ENCODE measurements around the gene RAB25. TPM values are rescaled to one million over a fixed set of nuclear protein-coding genes. Genes with fewer than 3 reads are reported as not detected.
"Not testable (repeated sequence)": the region's sequence is repeated elsewhere in the genome, so short reads cannot be mapped to it uniquely, and the experiment has no call there.

The RAB25 gene
- total RNA-seq, 1 experiment from 2014 or later = not detected

DNA sequence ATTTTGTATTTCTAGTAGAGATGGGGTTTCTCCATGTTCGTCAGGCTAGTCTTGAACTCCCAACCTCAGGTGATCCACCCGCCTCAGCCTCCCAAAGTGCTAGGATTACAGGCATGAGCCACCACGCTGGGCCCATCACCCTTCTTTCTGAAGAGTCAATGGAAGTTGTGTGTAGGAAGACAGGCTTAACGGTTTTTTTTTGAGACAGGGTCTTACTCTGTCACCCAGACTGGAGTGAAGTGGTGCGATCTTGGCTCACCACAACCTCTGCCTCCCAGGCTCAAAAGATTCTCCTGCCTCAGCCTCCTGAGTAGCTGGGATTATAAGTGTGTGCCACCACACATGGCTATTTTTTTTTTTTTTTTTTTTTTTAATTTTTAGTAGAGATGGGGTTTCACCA, 55.8 kb downstream of the RAB25 start:
- not testable (repeated sequence) for H3K27me3 ChIP-seq (ENCODE audit: low read length); H3K36me3 ChIP-seq (ENCODE audit: insufficient read depth, low read length); H4K20me1 ChIP-seq (ENCODE audit: insufficient read depth, low read depth, low read length); H3K4me1 ChIP-seq (ENCODE audit: low read length); H3K9me3 ChIP-seq (ENCODE audit: low read length); H3K9me2 ChIP-seq (replicated peaks; ENCODE audit: insufficient read depth, low read length); H3K79me2 ChIP-seq (ENCODE audit: low read length); H2AFZ ChIP-seq (ENCODE audit: low read length); H3K4me3 ChIP-seq (ENCODE audit: low read length); DNase-seq; H3K4me2 ChIP-seq (ENCODE audit: low read depth, low read length, poor library complexity, severe bottlenecking); H3K27ac ChIP-seq (ENCODE audit: low read length); H3K9ac ChIP-seq (ENCODE audit: low read length)

DNA sequence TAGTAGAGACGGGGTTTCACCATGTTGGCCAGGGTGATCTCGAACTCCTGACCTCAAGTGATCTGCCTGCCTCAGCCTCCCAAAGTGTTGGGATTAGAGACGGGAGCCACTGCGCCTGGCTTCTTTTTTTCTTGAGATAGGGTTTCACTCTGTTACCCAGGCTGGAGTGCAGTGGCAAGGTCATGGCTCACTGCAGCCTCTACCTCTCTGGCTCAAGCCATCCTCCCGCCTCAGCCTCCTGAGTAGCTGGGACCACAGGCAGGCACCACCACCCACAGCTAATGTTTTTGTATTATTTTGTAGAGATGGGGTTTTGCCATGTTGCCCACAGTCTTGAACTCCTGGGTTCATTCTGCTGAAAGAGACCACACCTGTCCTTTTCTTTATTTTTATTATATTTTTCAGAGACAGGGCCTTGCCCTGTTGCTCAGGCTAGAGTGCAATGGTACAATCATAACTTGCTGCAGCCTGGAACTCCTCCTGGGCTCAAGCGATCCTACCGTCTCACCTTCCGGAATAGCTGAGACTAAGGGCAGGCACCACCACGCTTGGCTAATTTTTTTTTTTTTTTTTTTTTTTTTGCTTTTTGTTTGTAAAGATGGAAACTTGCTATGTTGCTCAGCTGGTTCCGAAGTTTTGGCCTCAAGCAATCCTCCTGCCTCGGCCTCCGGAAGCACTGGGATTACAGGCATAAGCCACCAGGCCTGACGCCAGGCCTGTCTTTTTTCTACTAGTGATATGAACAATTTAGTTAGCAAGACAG, 56.6 kb downstream of the RAB25 start:
- Histone ChIP-seq H3K9me2 (replicated peaks; ENCODE audit: insufficient read depth, low read length) (no peaks in the 10 kb centered on the region), H3K4me3 (ENCODE audit: low read length) (no peak overlapping the region), H3K27me3 (ENCODE audit: low read length) (no peaks in the 10 kb centered on the region), H2AFZ (ENCODE audit: low read length) (no peak overlapping the region), H3K9me3 (ENCODE audit: low read length) (no peaks in the 10 kb centered on the region), H3K79me2 (ENCODE audit: low read length) (no peaks in the 10 kb centered on the region), H3K4me1 (ENCODE audit: low read length) (0 out of 2 replicates have a peak, but pooled peaks cover 2% of the 10 kb centered on the region), H4K20me1 (ENCODE audit: insufficient read depth, low read depth, low read length) (no peaks in the 10 kb centered on the region), H3K4me2 (ENCODE audit: low read depth, low read length, poor library complexity, severe bottlenecking) (no peak overlapping the region), H3K9ac (ENCODE audit: low read length) (no peak overlapping the region), H3K27ac (ENCODE audit: low read length) (no peak overlapping the region), H3K36me3 (ENCODE audit: insufficient read depth, low read length) (no peaks in the 10 kb centered on the region)
- no peak for DNase-seq

DNA sequence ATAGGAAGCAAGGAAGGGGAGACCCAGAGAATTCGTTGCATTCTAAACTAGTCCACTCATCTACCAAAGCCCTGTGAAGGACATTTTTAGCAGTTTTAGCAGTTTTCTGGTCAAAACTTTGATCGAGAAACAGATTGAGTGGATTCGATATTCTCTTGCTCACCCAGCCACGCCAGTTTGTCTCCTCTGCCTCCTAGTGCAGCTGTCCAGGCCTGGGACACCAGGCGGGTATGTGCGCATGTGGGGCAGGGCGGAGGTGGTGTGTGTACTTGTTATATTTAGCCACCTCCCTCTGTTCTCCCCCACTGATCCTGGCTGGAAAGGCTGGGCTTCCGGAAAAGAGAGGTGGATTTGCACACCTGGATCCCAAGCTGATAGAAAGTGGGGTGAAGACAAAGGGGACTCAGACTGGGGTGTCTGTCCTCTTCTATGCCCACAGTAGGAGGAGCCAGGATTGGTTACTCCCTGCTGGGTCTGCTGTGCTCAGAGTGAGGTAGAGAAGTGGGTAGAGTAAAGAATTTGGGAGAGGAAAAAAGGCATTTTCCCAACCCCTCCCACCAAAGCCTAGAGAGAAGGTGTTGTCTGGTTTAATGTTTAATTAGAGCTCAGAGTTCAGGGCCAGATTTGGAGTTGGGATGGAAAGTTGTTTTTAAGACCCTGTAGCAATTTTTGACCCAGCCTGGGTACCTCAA, 57.4 kb downstream of the RAB25 start:
- no peaks in the 10 kb centered on the region for H3K36me3 ChIP-seq (ENCODE audit: insufficient read depth, low read length)
- H3K9me3 ChIP-seq (ENCODE audit: low read length) = no peaks in the 10 kb centered on the region
- no peak overlapping the region for H3K4me3 ChIP-seq (ENCODE audit: low read length)
- no peak overlapping the region for H3K4me2 ChIP-seq (ENCODE audit: low read depth, low read length, poor library complexity, severe bottlenecking)
- H3K9ac ChIP-seq (ENCODE audit: low read length) = no peak overlapping the region
- H3K4me1 ChIP-seq (ENCODE audit: low read length) = peaks cover 3% of the 10 kb centered on the region; the same call in 1 of the 2 replicates
- no peak for DNase-seq
- H3K27me3 ChIP-seq (ENCODE audit: low read length) = no peaks in the 10 kb centered on the region
- no peaks in the 10 kb centered on the region for H4K20me1 ChIP-seq (ENCODE audit: insufficient read depth, low read depth, low read length)
- no peaks in the 10 kb centered on the region for H3K9me2 ChIP-seq (replicated peaks; ENCODE audit: insufficient read depth, low read length)
- H3K79me2 ChIP-seq (ENCODE audit: low read length) = no peaks in the 10 kb centered on the region
- H3K27ac ChIP-seq (ENCODE audit: low read length) = no peak overlapping the region
- H2AFZ ChIP-seq (ENCODE audit: low read length) = no peak overlapping the region

DNA sequence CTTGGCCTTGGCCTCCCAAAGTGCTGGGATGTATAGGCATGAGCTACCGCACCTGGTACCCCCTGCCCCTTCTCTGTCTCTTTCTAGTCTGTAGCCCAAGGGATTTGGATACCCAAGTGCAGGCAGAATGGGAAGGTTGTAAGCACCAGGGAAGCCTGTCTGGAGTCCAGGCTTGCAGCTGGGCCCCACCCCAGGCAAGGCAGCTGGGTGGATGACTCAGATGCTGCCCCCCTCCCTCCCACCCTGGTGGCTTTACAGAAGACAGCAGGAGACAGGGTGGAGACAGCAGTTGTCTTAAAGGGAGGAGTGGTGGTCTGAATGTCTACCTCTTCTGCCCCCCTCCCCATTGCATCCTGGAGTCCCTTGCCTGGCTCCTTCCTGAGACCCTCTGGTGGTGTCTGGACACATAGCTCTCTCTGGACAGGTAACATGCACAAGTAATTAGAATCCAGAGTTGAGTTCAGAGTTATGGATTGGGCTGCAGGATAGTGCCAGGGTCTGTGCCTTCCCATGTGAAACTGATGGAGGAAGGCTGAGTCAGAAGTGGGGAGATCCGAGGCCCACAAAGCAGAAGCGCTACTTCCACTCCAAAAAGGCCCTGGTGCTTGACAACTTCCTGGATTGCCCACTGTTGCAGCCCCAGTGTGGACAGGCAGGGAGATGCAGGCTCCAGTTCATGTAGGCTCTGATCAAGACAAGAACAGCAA, 58.7 kb downstream of the RAB25 start:
- Histone ChIP-seq H3K4me2 (ENCODE audit: low read depth, low read length, poor library complexity, severe bottlenecking) (no peak overlapping the region), H3K9ac (ENCODE audit: low read length) (no peak overlapping the region), H3K79me2 (ENCODE audit: low read length) (no peaks in the 10 kb centered on the region)

More for the DNA sequence above, 58.7 kb downstream of the RAB25 start:
- Histone ChIP-seq H3K27me3 (ENCODE audit: low read length) (no peaks in the 10 kb centered on the region), H3K4me3 (ENCODE audit: low read length) (no peak overlapping the region), H2AFZ (ENCODE audit: low read length) (no peak overlapping the region), H3K4me1 (ENCODE audit: low read length) (peaks cover 6% of the 10 kb centered on the region), H3K9me2 (replicated peaks; ENCODE audit: insufficient read depth, low read length) (no peaks in the 10 kb centered on the region), H3K27ac (ENCODE audit: low read length) (no peak overlapping the region), H3K36me3 (ENCODE audit: insufficient read depth, low read length) (no peaks in the 10 kb centered on the region), H3K9me3 (ENCODE audit: low read length) (no peaks in the 10 kb centered on the region), H4K20me1 (ENCODE audit: insufficient read depth, low read depth, low read length) (no peaks in the 10 kb centered on the region)
- DNase-seq = no peak

Other genes with a start within 250 kb of the RAB25 start
- 32.9 and 40.3 TPM in 2 replicates for gene GON4L, start 203.9 kb upstream of the RAB25 start, total RNA-seq (2014; rRNA removed; shearing (Covaris generic); ENCODE audit: low replicate concordance)
- gene SYT11, start 201.6 kb upstream of the RAB25 start, total RNA-seq (2014; rRNA removed; shearing (Covaris generic); ENCODE audit: low replicate concordance) = 40.8 and 51.2 TPM in 2 replicates
- 12.2 and 12.8 TPM in 2 replicates for gene RIT1, start 149.8 kb upstream of the RAB25 start, total RNA-seq (2014; rRNA removed; shearing (Covaris generic); ENCODE audit: low replicate concordance)
- 42.7 and 63.2 TPM in 2 replicates for gene KHDC4, start 126.7 kb upstream of the RAB25 start, total RNA-seq (2014; rRNA removed; shearing (Covaris generic); ENCODE audit: low replicate concordance)
- gene RXFP4, start 119.5 kb upstream of the RAB25 start, total RNA-seq (2014; rRNA removed; shearing (Covaris generic); ENCODE audit: low replicate concordance) = not detected in 2 replicates
- 85.1 and 207 TPM in 2 replicates for gene ARHGEF2, start 82.6 kb upstream of the RAB25 start, total RNA-seq (2014; rRNA removed; shearing (Covaris generic); ENCODE audit: low replicate concordance)
- 145 and 205 TPM in 2 replicates for gene SSR2, start 40.2 kb upstream of the RAB25 start, total RNA-seq (2014; rRNA removed; shearing (Covaris generic); ENCODE audit: low replicate concordance)
- 29.1 and 37.9 TPM in 2 replicates for gene UBQLN4, start 7.4 kb upstream of the RAB25 start, total RNA-seq (2014; rRNA removed; shearing (Covaris generic); ENCODE audit: low replicate concordance)
- gene LAMTOR2, start 6.4 kb upstream of the RAB25 start, total RNA-seq (2014; rRNA removed; shearing (Covaris generic); ENCODE audit: low replicate concordance) = 106 and 167 TPM in 2 replicates
- 2.3 and 2.5 TPM in 2 replicates for gene MEX3A, start 21.3 kb downstream of the RAB25 start, total RNA-seq (2014; rRNA removed; shearing (Covaris generic); ENCODE audit: low replicate concordance)
- 27.5 and 41.6 TPM in 2 replicates for gene LMNA, start 53.6 kb downstream of the RAB25 start, total RNA-seq (2014; rRNA removed; shearing (Covaris generic); ENCODE audit: low replicate concordance)
- gene SEMA4A, start 92.4 kb downstream of the RAB25 start, total RNA-seq (2014; rRNA removed; shearing (Covaris generic); ENCODE audit: low replicate concordance) = 46.7 and 66.7 TPM in 2 replicates
- gene SLC25A44, start 132.9 kb downstream of the RAB25 start, total RNA-seq (2014; rRNA removed; shearing (Covaris generic); ENCODE audit: low replicate concordance) = 16.8 and 24.0 TPM in 2 replicates
- 40.1 and 51.2 TPM in 2 replicates for gene PMF1, start 151.8 kb downstream of the RAB25 start, total RNA-seq (2014; rRNA removed; shearing (Covaris generic); ENCODE audit: low replicate concordance)
- 0.18 and 0.48 TPM in 2 replicates for gene BGLAP, start 181.0 kb downstream of the RAB25 start, total RNA-seq (2014; rRNA removed; shearing (Covaris generic); ENCODE audit: low replicate concordance)
- 7.6 and 10.0 TPM in 2 replicates for gene PAQR6, start 186.9 kb downstream of the RAB25 start, total RNA-seq (2014; rRNA removed; shearing (Covaris generic); ENCODE audit: low replicate concordance)
- 53.7 and 64.6 TPM in 2 replicates for gene SMG5, start 221.7 kb downstream of the RAB25 start, total RNA-seq (2014; rRNA removed; shearing (Covaris generic); ENCODE audit: low replicate concordance)
- 6.1 and 9.8 TPM in 2 replicates for gene TMEM79, start 223.2 kb downstream of the RAB25 start, total RNA-seq (2014; rRNA removed; shearing (Covaris generic); ENCODE audit: low replicate concordance)
- gene GLMP, start 234.5 kb downstream of the RAB25 start, total RNA-seq (2014; rRNA removed; shearing (Covaris generic); ENCODE audit: low replicate concordance) = 17.7 and 39.1 TPM in 2 replicates
- not detected in 2 replicates for gene VHLL, start 238.1 kb downstream of the RAB25 start, total RNA-seq (2014; rRNA removed; shearing (Covaris generic); ENCODE audit: low replicate concordance)